ENCODE measurements around the gene IFI27L1. TPM values are rescaled to one million over a fixed set of nuclear protein-coding genes. Genes with fewer than 3 reads are reported as not detected.

IFI27L1 gene
- total and polyA plus RNA-seq, 2 donors (not counting 3 experiments of a cell fraction or from before 2014, with no cell fraction given) = 31.1 to 38.1 TPM

- DNase-seq (ENCODE audit: low read depth, low spot score) (no peak), FAIRE-seq (no peak)
- Histone ChIP-seq H3K27me3 (ENCODE audit: control insufficient read depth in 2 of 2, insufficient read depth in 2 of 2, low read length in 2 of 2) (no peaks in the 10 kb centered on the region), H3K27ac (ENCODE audit: insufficient read depth, low read depth, low read length) (no peak overlapping the region), H2AFZ (ENCODE audit: low read depth, low read length) (no peak overlapping the region), H3K36me3 (ENCODE audit: control insufficient read depth in 2 of 2, extremely low read depth in 1 of 2, insufficient read depth in 2 of 2, low read length in 2 of 2) (peaks cover 3 to 5% of the 10 kb centered on the region in 2 experiments), H3K79me2 (ENCODE audit: control insufficient read depth, insufficient read depth, low read length) (peaks cover 79% of the 10 kb centered on the region), H3K4me1 (ENCODE audit: control insufficient read depth, extremely low read depth, insufficient read depth, low read length) (peaks cover 29% of the 10 kb centered on the region), H3K4me2 (ENCODE audit: insufficient read depth, low read length) (peak overlapping the region; percentile 52), H3K4me3 (replicated peaks in 1 of 3; ENCODE audit: insufficient read depth in 1 of 3, low read depth in 1 of 3, low read length in 3 of 3) (no peak overlapping the region), H3K9me1 (replicated peaks; ENCODE audit: control insufficient read depth, extremely low read depth, insufficient read depth, low read length) (no peaks in the 10 kb centered on the region), H3K9ac (replicated peaks; ENCODE audit: extremely low read depth, insufficient read depth, low read length) (no peak overlapping the region), H3K9me3 (replicated peaks; ENCODE audit: control insufficient read depth, insufficient read depth, low read length) (no peaks in the 10 kb centered on the region), H4K20me1 (replicated peaks; ENCODE audit: control insufficient read depth, extremely low read depth, insufficient read depth, low read length) (peaks cover 4% of the 10 kb centered on the region)
- TF ChIP-seq MAX (IDR thresholded peaks at IDR 0.05; ENCODE audit: insufficient read depth, insufficient read length) (no peak), EZH2 (IDR thresholded peaks at IDR 0.05; ENCODE audit: borderline replicate concordance, low read depth, low read length, severe bottlenecking) (no peak), CTCF (IDR thresholded peaks at IDR 0.05; ENCODE audit: extremely low read depth in 1 of 2, insufficient read depth in 1 of 2, low read depth in 1 of 2, low read length in 2 of 2) (no peak), FOS (IDR thresholded peaks at IDR 0.05; ENCODE audit: borderline replicate concordance, insufficient read depth, low read length) (no peak), POLR2AphosphoS5 (IDR thresholded peaks at IDR 0.05; ENCODE audit: insufficient read depth, low read depth, low read length) (no peak), POLR2A (IDR thresholded peaks at IDR 0.05; ENCODE audit: low read depth, low read length) (no peak), JUN (IDR thresholded peaks at IDR 0.05; ENCODE audit: borderline replicate concordance, insufficient read depth, insufficient read length, low read depth) (no peak), MYC (IDR thresholded peaks at IDR 0.05; ENCODE audit: low read depth, low read length) (no peak), GATA2 (IDR thresholded peaks at IDR 0.05; ENCODE audit: insufficient read depth, insufficient read length, low read depth, low read length) (no peak)
- ChIA-PET POLR2A (no interaction called here), CTCF (interaction anchor here (1.3 kb wide), 1 partner anchor 59 kb away, joined by 4 read pairs; no protein-coding TSS in a partner anchor)
- BruUV-seq (replicated peaks) = no TSS peak
- dilution Hi-C loops (cut with MboI; ENCODE audit: extremely low pct_ligation_motif_present, low sequenced_read_pairs) = no loop called here
- intact Hi-C loops (cut with micrococcal nuclease) = no loop called here
Measured at GRCh38 chr14:94077823-94078222, 3.3 kb upstream of the IFI27L1 start.

Data from endothelial cell of umbilical vein (primary cell).